GM23338 (cell line): ENCODE results near the gene ARID3A.

ENCODE experiments used
- CTCF ChIP-seq, 2 experiments: fragments of 200-600 bp in 1 of 2; sonication (generic) in 1 of 2; conservative IDR thresholded peaks; 2 replicates each; pipeline versions ENCODE4 v1.5.1 to v1.6.1; 2016 to 2017; ENCODE audit warnings: antibody characterized with exemption in 2 of 2, low read depth in 2 of 2, mild to moderate bottlenecking in 2 of 2, moderate library complexity in 1 of 2
- EZH2 ChIP-seq: fragments of 200-600 bp; sonication (generic); IDR thresholded peaks from one replicate; pipeline ENCODE4 v1.8.0; 2017; ENCODE audit warnings: antibody characterized with exemption, mild to moderate bottlenecking, low read depth; ENCODE audit not compliant: unreplicated experiment
- EZH2phosphoT487 ChIP-seq: fragments of 200-600 bp; sonication (generic); IDR thresholded peaks from one replicate; pipeline ENCODE4 v1.8.1; 2018; ENCODE audit warnings: antibody characterized with exemption; ENCODE audit not compliant: unreplicated experiment
- REST ChIP-seq: IDR thresholded peaks from one replicate; pipeline ENCODE4 v1.6.1; 2018; ENCODE audit warnings: antibody characterized with exemption; ENCODE audit not compliant: unreplicated experiment

DNA sequence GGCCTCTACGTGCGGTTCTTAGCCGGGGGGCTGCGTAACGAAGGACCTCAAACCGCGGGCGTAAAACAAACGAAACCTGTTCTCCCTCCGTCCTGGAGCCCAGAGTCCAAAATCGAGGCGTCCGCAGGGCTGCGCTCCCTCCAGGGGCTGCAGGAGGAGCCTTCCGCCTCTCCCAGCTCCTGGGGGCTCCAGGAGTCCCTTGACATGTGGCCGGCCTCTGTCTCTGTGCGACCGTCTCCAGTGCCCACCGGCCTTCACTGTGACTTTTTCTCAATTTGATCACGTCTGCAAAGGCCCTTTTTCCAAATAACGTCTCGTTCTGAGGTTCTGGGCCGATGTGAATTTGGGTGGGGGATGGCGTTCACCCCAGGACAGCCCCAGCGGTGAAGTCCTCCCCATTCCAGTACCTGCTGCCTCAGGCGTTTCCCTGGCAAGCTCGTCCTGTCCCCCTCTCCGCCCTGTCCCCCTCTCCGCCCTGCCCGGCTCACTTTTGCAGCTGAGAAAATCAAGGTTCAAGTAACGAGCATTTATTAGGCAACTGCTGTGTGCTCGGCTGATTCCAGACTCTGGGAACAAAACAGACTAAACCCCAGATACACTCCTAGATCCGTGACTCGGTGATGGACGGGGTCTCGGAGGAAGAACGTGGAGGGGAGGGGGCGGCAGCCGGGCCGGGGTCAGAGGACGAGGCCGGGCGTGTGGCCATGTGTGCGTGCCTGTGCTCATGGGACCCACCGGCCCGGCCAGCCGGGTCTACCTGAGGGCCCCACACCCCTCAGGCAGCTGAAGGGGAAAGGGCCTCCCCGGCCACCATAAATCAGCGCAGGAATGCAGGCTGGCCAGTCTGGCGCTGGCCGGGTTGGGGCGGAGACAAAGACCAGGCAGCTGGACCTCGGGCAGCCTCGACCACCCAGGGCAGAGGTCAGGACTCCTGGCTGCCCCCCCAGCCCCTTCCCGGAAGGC lies 30.2 kb downstream of the ARID3A start:
- TF ChIP-seq CTCF (conservative IDR thresholded peaks at IDR 0.05; ENCODE audit: low read depth in 2 of 2) = no peak
- TF ChIP-seq EZH2 = no peak
- TF ChIP-seq REST = no peak
- no peak for TF ChIP-seq EZH2phosphoT487
